OCI-M1 (cell line): ENCODE results near the gene KIF9.
"Not testable (repeated sequence)": the region's sequence is repeated elsewhere in the genome, so short reads cannot be mapped to it uniquely, and the experiment has no call there.

Experiments used
- DNase-seq: peaks from one replicate; lab custom pipeline; 2025; lab: John Stamatoyannopoulos, UW

The KIF9 gene

GRCh38 chr3:47251085-47251484 is 31.5 kb downstream of the KIF9 start:
- not testable (repeated sequence) for DNase-seq

- DNase-seq, result peak; percentile 89
Observed at GRCh38 chr3:47250309-47251060, 32.1 kb downstream of the KIF9 start.

GRCh38 chr3:47247131-47248064 is 35.2 kb downstream of the KIF9 start:
- DNase-seq, result no peak

GRCh38 chr3:47245271-47245670 is 37.3 kb downstream of the KIF9 start:
- DNase-seq, result no peak

GRCh38 chr3:47244531-47245100 is 38.0 kb downstream of the KIF9 start:
- DNase-seq, result no peak

- DNase-seq, result no peak
Observed at GRCh38 chr3:47243419-47244147, 39.0 kb downstream of the KIF9 start.

GRCh38 chr3:47239929-47240328 is 42.7 kb downstream of the KIF9 start:
- no peak for DNase-seq

- no peak for DNase-seq
Observed at GRCh38 chr3:47238017-47238416, 44.6 kb downstream of the KIF9 start.

- no peak for DNase-seq
Observed at GRCh38 chr3:47228088-47228487, 54.5 kb downstream of the KIF9 start.

GRCh38 chr3:47227678-47228077 is 54.9 kb downstream of the KIF9 start:
- peak; percentile 70 for DNase-seq

GRCh38 chr3:47225310-47225906 is 57.2 kb downstream of the KIF9 start:
- peak; percentile 79 for DNase-seq

GRCh38 chr3:47223755-47224154 is 58.8 kb downstream of the KIF9 start:
- no peak for DNase-seq

GRCh38 chr3:47221798-47222197 is 60.8 kb downstream of the KIF9 start:
- DNase-seq, result no peak

GRCh38 chr3:47210863-47211405 is 71.7 kb downstream of the KIF9 start:
- no peak for DNase-seq

GRCh38 chr3:47206022-47206421 is 76.6 kb downstream of the KIF9 start:
- DNase-seq, result not testable (repeated sequence)

GRCh38 chr3:47204875-47205274 is 77.7 kb downstream of the KIF9 start:
- DNase-seq, result no peak

- no peak for DNase-seq
Observed at GRCh38 chr3:47202542-47202941, 80.1 kb downstream of the KIF9 start.

GRCh38 chr3:47197287-47197686 is 85.3 kb downstream of the KIF9 start:
- no peak for DNase-seq

- no peak for DNase-seq
Observed at GRCh38 chr3:47194994-47195393, 87.6 kb downstream of the KIF9 start.

GRCh38 chr3:47193871-47194859 is 88.4 kb downstream of the KIF9 start:
- DNase-seq, result peak; percentile 42
